Transverse colon (tissue), 4 donors: Measurements from ENCODE around the gene OR12D1.

Experiments
- EP300 ChIP-seq: sonication (generic); formaldehyde crosslinking; IDR thresholded peaks from one replicate; pipeline ENCODE4 v1.6.1; 2017; ENCODE audit warnings: antibody characterized with exemption, low read depth
- POLR2A ChIP-seq: fragments of 450-650 bp; IDR thresholded peaks from one replicate; pipeline ENCODE4 v1.6.1; 2016; ENCODE audit warnings: antibody characterized with exemption, mild to moderate bottlenecking, moderate library complexity
- POLR2AphosphoS5 ChIP-seq, 3 donors: sonication (generic); formaldehyde crosslinking; IDR thresholded peaks; one replicate each; pipeline ENCODE4 v1.6.1; 2016; ENCODE audit warnings: antibody characterized with exemption in 3 of 3
- TF ChIP-seq, protein P1 (sequence below), 5 experiments: fragments of 200-600 bp in 3 of 5; fragments of 450-650 bp in 2 of 5; sonication (generic) in 3 of 5; IDR thresholded peaks; 1 replicate in 2 of 5; 2 replicates in 3 of 5; pipeline ENCODE4 v1.5.1; 2016 to 2017; ENCODE audit warnings: antibody characterized with exemption in 5 of 5, inconsistent platforms in 3 of 5, mild to moderate bottlenecking in 2 of 5, moderate library complexity in 1 of 5

DNA sequence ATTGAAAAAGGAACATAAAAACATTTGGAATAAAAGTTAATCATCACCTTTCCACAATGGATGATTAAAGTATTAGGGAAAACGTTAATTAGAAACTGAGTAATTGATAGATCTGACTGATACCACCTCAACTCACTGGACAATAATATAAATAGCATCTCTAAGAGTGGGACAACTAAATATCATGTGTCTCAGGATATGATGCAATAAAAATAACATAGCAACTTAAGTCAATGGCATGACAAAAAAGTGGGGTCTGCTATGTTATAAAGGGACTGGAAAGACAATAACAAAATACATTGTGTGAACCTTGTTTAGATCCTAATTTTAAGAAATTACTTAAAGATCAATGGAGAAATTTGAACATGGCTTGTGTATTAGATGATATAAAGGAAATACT, 10.3 kb downstream of the OR12D1 start:
- TF ChIP-seq, protein P1, sequence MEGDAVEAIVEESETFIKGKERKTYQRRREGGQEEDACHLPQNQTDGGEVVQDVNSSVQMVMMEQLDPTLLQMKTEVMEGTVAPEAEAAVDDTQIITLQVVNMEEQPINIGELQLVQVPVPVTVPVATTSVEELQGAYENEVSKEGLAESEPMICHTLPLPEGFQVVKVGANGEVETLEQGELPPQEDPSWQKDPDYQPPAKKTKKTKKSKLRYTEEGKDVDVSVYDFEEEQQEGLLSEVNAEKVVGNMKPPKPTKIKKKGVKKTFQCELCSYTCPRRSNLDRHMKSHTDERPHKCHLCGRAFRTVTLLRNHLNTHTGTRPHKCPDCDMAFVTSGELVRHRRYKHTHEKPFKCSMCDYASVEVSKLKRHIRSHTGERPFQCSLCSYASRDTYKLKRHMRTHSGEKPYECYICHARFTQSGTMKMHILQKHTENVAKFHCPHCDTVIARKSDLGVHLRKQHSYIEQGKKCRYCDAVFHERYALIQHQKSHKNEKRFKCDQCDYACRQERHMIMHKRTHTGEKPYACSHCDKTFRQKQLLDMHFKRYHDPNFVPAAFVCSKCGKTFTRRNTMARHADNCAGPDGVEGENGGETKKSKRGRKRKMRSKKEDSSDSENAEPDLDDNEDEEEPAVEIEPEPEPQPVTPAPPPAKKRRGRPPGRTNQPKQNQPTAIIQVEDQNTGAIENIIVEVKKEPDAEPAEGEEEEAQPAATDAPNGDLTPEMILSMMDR (IDR thresholded peaks at IDR 0.05), result no peak
- TF ChIP-seq EP300, result no peak
- TF ChIP-seq POLR2AphosphoS5 (IDR thresholded peaks at IDR 0.05), result no peak
- no peak for TF ChIP-seq POLR2A
